ENCODE measurements around the gene PLCH1. TPM values are rescaled to one million over a fixed set of nuclear protein-coding genes. Genes with fewer than 3 reads are reported as not detected.
A peak's percentile ranks its signal among the peaks of the same experiment; 100 is the strongest.

The PLCH1 gene
- total RNA-seq, 4 donors from 2014 or later, result 0.19 to 2.1 (median 0.28) TPM

- DNase-seq, result no peak
- TF ChIP-seq POLR2A (IDR thresholded peaks at IDR 0.05), result no peak
- no peak for TF ChIP-seq CTCF (IDR thresholded peaks at IDR 0.05)
- Histone ChIP-seq H3K36me3 (no peaks in the 10 kb centered on the region), H3K27ac (peak overlapping the region; percentile 29 to 74 (median 53)), H3K4me3 (no peak overlapping the region), H3K4me1 (peaks cover 0 to 24% (median 0%) of the 10 kb centered on the region in 3 donors), H3K9me3 (no peaks in the 10 kb centered on the region), H3K27me3 (no peaks in the 10 kb centered on the region)
- 41 to 68% methylated on average over 5 of the region's 5 CpGs for whole genome bisulfite sequencing, 2 donors
- intact Hi-C loops (cut with DNase I), result no loop called here
These were observed 232.0 kb downstream of the PLCH1 start for GRCh38 chr3:155512867-155513261.

DNA sequence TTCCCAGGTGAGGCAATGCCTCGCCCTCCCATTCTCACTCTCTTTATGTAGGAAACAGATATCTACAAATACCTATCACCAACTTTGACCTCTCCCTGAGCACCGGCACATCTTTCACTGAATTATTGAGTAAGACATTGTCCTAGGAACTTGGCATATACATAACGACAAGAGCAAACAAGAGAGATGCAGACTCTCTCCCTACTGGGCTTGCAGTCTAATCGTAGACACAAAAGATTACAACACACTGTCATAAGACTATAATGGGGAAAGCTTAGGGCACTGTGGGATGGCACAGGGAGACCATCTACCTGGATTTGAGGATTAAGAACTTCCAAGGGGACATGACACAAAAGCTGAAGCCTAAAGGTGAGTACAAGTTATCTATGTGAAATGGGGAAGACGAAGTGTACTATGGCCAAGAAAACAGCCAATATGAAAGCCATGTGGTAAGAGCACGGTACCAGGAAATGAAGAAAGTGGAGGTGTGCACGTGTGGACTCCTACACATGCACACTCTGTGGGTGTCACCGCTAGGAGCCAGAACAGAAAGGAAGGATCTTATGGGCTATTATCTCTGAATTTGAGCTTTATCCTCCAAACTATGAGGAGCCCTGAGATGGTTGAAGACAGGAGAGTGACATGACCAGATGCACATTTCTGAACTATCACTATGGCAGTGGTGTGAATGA lies 232.6 kb downstream of the PLCH1 start:
- 48 to 54% methylated on average over 7 to 8 of the region's 8 CpGs for WGBS, 2 donors
- Histone ChIP-seq H3K27ac (peak overlapping the region; percentile 29 to 74 (median 53)), H3K9me3 (no peaks in the 10 kb centered on the region), H3K27me3 (no peaks in the 10 kb centered on the region), H3K4me1 (peaks cover 0 to 24% (median 0%) of the 10 kb centered on the region in 3 donors), H3K4me3 (no peak overlapping the region), H3K36me3 (no peaks in the 10 kb centered on the region)
- TF ChIP-seq CTCF (IDR thresholded peaks at IDR 0.05), result no peak
- no peak for TF ChIP-seq POLR2A (IDR thresholded peaks at IDR 0.05)
- no peak for DNase-seq
- intact Hi-C loops (cut with DNase I), result no loop called here

DNA sequence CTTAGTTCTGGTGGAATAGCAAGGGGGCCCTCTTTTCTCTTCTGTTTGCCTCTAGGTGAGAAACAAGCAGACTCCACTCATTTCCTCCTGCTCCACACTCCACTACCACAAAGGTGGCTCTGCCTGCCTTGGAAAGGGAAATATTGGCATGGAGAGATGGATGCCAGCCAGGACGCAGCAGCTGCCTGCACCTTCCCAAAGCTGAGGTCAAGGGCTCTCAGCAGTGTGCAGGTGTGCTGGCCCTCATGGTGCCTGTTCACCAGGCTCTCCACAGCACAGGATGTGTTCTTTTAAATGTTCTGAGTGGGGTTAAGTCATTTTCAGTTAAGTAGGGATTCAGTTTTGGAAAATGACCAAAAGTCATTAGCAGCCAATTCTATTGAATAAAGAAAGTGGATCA lies 240.2 kb downstream of the PLCH1 start:
- no peaks in the 10 kb centered on the region for H3K9me3 ChIP-seq
- TF ChIP-seq POLR2A (IDR thresholded peaks at IDR 0.05) (no peak), CTCF (IDR thresholded peaks at IDR 0.05) (no peak)
- H3K36me3 ChIP-seq, result no peaks in the 10 kb centered on the region
- intact Hi-C loops (cut with DNase I), result no loop called here
- no peak overlapping the region for H3K27ac ChIP-seq
- no peaks in the 10 kb centered on the region for H3K4me1 ChIP-seq
- WGBS, 2 donors, result 40% methylated on average over 1 of the region's 1 CpG; no CpG with 5 or more reads in 1 of the 2 donors
- no peak overlapping the region for H3K4me3 ChIP-seq
- no peaks in the 10 kb centered on the region for H3K27me3 ChIP-seq
- no peak for DNase-seq

GRCh38 chr3:155502630-155503029 lies 242.2 kb downstream of the PLCH1 start:
- 78 to 85% methylated on average over 5 of the region's 5 CpGs for WGBS, 2 donors
- Histone ChIP-seq H3K27ac (no peak overlapping the region), H3K4me3 (no peak overlapping the region), H3K27me3 (no peaks in the 10 kb centered on the region), H3K36me3 (no peaks in the 10 kb centered on the region), H3K4me1 (no peaks in the 10 kb centered on the region), H3K9me3 (no peaks in the 10 kb centered on the region)
- no peak for TF ChIP-seq CTCF (IDR thresholded peaks at IDR 0.05)
- TF ChIP-seq POLR2A (IDR thresholded peaks at IDR 0.05), result no peak
- DNase-seq, result no peak
- intact Hi-C loops (cut with DNase I), result no loop called here

GRCh38 chr3:155500194-155500818 lies 244.6 kb downstream of the PLCH1 start:
- intact Hi-C loops (cut with DNase I), result no loop called here
- WGBS, 2 donors, result 57 to 64% methylated on average over 4 of the region's 4 CpGs

More at GRCh38 chr3:155500194-155500818, 244.6 kb downstream of the PLCH1 start:
- Histone ChIP-seq H3K4me1 (no peaks in the 10 kb centered on the region), H3K27ac (no peak overlapping the region), H3K9me3 (no peaks in the 10 kb centered on the region), H3K36me3 (no peaks in the 10 kb centered on the region), H3K27me3 (no peaks in the 10 kb centered on the region), H3K4me3 (no peak overlapping the region)
- DNase-seq, result no peak
- TF ChIP-seq CTCF (IDR thresholded peaks at IDR 0.05), result no peak
- no peak for TF ChIP-seq POLR2A (IDR thresholded peaks at IDR 0.05)
